HG03442 (cell line): ENCODE results near the gene SIK3.
"Not testable (repeated sequence)": the region's sequence is repeated elsewhere in the genome, so short reads cannot be mapped to it uniquely, and the experiment has no call there.

Source experiments
- ATAC-seq: cut with Tn5 transposase; IDR thresholded peaks from one replicate; pipeline ENCODE4 v1.9.1; 2021; ENCODE audit warnings: mild to moderate bottlenecking, moderate library complexity; ENCODE audit not compliant: unreplicated experiment

The SIK3 gene

DNA sequence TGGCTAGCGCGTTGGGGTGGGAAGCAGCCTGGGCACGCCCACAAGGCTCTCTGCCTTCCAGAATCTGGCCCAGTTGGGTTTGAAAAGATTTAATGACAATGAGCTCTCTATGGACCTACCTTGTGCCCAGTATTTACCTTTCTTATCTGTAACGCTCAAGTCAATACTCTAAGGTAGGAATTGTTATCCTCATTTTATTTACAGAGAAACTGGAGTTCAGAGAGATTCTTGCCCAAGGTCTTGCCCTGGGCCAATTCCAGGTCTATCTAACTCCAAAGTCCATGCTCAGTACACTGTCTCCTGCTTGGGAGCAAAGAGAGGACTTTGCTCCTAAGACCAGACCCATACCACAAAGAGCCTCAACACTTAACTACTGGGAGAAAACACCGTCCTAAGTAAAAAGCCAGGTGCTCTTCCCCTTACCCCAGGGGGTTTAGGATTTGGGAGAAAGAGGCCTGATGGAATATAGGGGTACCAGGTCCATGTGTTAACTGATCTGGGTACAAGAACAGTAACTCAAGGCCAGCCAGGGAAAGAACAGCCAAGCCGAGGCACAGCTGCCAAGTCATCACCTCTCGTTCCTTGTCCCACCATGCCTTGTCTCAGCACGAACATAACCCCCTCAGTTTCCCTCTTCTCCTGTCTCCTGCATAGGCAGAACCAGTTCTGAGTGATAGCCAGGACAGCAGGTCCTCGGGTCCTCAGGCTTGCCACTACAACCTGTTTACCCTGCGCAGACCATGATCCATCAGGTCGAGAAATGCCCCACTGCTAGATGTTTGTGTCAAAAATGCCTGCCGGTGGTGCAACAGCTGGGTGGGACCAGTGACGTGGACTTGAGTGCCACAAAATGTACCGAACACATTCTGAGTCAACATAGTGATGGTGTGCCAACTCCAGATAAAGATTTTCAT is 289.7 kb downstream of the SIK3 start:
- no peak for ATAC-seq

DNA sequence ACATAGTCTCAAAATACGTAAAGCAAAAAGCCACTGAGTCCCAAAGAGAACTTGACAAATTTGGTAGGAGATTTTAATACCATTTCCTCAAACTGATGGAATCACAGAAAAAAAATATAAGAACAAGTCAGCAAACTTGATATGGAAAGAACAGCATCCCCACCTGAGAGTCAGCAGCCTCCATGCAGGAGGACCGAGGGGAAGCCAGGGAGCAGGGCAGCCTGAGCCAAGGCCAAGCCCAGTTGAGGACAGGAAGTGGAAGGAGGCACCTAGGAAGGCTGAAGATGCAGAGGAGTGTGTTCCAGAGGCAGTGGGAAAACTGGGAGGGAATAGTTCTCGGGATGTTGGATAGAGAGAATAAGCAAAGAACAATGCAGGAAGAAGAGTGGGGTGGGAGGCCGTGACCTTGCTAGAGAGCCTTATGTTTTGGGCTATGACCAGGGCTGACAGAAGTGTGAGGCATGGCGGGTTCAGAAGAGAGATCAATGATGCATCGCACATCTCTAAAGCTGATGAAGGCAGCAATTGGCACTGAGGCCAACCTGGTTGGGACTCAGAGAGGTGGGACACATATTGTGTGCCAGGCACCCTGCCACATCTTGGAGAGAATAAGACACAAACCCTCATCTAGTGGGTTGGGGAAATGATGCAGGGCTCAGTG is 290.5 kb downstream of the SIK3 start:
- ATAC-seq, result no peak

DNA sequence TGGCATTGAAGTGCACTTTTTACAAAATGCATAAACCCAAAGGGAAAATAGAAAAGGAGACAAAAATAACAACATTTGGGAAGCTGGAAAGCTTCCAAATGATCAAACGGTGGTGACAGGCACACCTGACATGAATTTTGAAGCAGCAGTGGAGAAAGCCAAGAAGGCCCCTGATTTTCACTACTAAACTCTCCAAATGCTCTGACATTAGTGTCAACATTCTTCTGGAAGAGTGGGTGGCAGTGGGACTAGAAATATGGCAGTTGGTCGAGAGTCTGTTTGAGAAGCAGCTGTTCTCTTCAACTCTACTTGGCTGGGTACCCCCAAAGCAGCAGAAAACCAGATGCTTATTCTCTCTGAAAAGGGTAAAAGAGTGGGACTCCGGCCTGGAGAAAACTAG is 294.2 kb downstream of the SIK3 start:
- no peak for ATAC-seq

DNA sequence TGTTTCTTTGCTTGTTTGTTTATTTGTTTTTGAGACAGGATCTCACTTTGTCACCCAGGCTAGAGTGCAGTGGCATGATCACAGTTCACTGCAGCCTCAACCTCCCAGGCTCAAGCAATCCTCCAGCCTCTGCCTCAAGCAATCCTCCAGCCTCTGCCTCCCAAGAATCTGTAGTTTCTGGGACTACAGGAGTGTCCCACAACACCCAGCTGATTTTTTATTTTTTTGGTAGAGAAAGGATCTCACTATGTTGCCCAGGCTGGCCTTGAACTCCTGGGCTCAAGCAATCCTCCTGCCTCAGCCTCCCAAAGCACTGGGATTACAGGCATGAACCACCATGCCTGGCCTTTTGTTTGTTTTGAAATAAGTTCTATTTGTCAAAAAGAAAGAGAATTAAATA is 296.6 kb downstream of the SIK3 start:
- ATAC-seq, result not testable (repeated sequence)

DNA sequence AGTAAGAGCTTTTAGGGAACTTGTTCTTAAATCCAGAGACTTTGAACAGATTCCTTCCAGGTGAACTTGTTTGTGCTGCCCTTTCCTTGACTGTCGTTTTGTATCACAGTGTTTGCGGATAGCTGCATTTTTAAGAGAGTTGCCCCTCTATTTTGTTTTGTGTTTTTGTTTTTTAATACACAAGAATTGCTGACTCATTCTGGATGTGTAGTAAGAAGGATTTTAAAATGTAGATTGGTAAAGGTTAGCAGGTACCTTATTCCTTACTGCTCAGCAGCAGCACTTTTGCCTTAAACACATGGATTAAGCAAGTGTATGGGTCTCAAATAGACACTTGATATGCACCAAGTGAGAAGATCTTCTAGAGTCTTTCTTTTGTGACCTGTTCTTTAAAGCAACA is 297.6 kb downstream of the SIK3 start:
- no peak for ATAC-seq

- no peak for ATAC-seq
Observed at GRCh38 chr11:116798368-116798767, 299.9 kb downstream of the SIK3 start.

DNA sequence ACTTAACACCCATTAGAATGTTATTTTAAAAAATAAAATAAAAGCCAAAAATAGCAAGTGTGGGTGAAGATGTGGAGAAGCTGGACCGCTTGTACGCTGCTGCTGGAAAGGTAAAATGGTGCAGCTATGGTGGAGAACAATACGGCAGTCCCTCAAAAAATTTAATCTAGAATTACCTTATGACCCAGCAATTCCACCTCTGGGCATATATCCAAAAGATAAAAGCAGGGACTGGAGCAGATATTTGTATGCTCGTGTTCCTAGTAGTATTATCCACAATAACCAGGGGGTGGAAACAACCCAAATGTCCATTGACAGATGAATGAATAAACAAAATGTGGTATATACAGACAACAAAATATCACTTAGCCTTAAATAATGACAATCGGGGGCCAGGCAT is 300.4 kb downstream of the SIK3 start:
- ATAC-seq, result no peak

DNA sequence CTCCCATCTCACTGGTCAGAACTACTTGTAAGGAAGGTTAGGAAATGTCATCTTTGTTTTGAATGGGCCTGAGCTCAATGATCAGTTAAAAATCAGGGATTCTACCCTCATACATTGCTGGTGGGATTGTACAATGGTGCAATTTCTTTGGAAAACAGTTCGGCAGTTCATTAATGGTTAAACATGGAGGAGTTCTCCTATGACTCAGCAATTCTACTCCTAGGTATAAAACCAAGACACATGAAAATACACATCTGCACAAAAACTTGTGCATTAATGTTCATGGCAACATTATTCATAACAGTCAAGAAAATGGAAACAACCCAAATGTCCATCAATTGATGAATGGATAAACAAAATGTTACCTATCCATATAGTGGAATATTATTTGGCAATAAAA is 301.7 kb downstream of the SIK3 start:
- no peak for ATAC-seq

DNA sequence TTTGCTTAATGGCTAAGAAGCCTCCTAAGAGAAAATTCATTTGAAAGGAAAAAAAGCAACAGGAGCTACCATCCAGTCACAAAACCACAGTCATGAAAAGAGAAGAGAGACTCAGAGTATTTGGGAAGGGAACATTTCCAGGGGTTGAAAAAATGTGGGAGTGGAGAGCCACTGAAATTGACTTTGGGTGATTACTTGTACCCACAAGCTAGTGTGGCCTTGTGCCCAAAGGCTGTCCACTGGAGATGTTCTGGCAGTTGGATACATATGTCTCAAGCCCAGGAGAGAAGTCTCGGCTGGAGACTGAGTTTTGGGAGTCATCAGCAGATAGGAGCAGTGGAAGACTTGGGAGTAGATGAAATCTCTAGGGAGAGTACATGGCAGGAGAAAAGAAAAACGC is 303.4 kb downstream of the SIK3 start:
- ATAC-seq, result no peak

GRCh38 chr11:116793772-116794097 is 304.5 kb downstream of the SIK3 start:
- ATAC-seq, result no peak
